ENCODE measurements around the gene DNAJA4. TPM values are rescaled to one million over a fixed set of nuclear protein-coding genes. Genes with fewer than 3 reads are reported as not detected.

Gene DNAJA4
- total and polyA plus RNA-seq, 2 donors, result 18.5 to 23.4 TPM

DNA sequence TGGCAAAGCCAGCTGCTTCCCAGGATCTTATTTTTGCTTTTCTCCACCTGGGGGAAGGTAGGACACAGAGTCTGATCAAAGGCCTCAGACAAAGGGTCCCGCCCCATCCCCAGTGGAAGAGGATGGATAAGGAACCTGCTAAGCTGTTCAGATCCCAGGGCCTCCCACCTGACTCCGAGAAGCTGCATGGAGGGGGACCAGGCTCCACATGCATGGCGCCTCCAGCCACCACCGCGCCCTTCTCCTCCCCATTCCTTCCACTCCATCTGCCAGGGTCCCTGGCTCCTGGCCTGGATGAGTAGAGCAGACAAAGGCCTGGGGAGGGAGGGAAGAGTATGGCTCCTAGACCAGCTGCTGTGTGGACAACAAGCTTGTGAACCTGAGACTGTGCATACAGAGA is 55.8 kb downstream of the DNAJA4 start:
- DNase-seq (ENCODE audit: extremely low spot score), result no peak
- Histone ChIP-seq H3K36me3 (ENCODE audit: insufficient read depth) (no peaks in the 10 kb centered on the region), H3K4me1 (ENCODE audit: insufficient read depth) (no peaks in the 10 kb centered on the region), H3K27ac (ENCODE audit: low read depth) (no peak overlapping the region), H3K4me3 (ENCODE audit: low read depth, low read length) (no peak overlapping the region)
- WGBS, result 97% methylated on average over 5 of the region's 5 CpGs

GRCh38 chr15:78321041-78321570 is 56.7 kb downstream of the DNAJA4 start:
- DNase-seq (ENCODE audit: extremely low spot score), result no peak
- H3K4me3 ChIP-seq (ENCODE audit: low read depth, low read length), result no peak overlapping the region
- no peak overlapping the region for H3K27ac ChIP-seq (ENCODE audit: low read depth)
- H3K4me1 ChIP-seq (ENCODE audit: insufficient read depth), result no peaks in the 10 kb centered on the region
- no peaks in the 10 kb centered on the region for H3K36me3 ChIP-seq (ENCODE audit: insufficient read depth)
- WGBS, result 76% methylated on average over 17 of the region's 17 CpGs

- no peaks in the 10 kb centered on the region for H3K36me3 ChIP-seq (ENCODE audit: insufficient read depth)
- H3K4me1 ChIP-seq (ENCODE audit: insufficient read depth), result no peaks in the 10 kb centered on the region
- 83% methylated on average over 4 of the region's 4 CpGs for WGBS
- DNase-seq (ENCODE audit: extremely low spot score), result no peak
- no peak overlapping the region for H3K27ac ChIP-seq (ENCODE audit: low read depth)
- no peak overlapping the region for H3K4me3 ChIP-seq (ENCODE audit: low read depth, low read length)
Measured at GRCh38 chr15:78321786-78322185, 57.4 kb downstream of the DNAJA4 start.

DNA sequence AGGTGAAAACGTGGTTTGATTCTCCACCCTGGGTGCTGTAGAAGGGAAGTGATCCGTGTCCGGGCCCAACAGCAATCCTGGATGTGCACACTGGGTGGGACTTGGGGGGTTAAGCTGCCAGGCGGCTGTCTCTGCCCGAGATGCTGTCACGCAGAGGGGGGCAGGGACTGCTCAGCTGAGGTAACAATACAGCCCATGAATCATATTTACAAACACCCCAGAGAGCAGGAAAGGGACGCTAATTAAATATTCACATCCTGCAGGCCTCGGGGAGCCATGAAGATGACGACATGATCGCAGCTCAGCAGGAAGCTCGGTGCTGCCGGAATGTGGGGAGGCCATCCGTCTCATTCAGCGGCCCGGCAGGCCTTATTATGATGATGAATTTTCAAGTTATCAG is 57.9 kb downstream of the DNAJA4 start:
- no peak overlapping the region for H3K27ac ChIP-seq (ENCODE audit: low read depth)
- H3K36me3 ChIP-seq (ENCODE audit: insufficient read depth), result no peaks in the 10 kb centered on the region
- DNase-seq (ENCODE audit: extremely low spot score), result no peak

GRCh38 chr15:78322724-78323521 is 58.6 kb downstream of the DNAJA4 start:
- no peaks in the 10 kb centered on the region for H3K36me3 ChIP-seq (ENCODE audit: insufficient read depth)
- H3K4me3 ChIP-seq (ENCODE audit: low read depth, low read length), result no peak overlapping the region
- no peak overlapping the region for H3K27ac ChIP-seq (ENCODE audit: low read depth)
- no peak for DNase-seq (ENCODE audit: extremely low spot score)
- 88% methylated on average over 19 of the region's 19 CpGs for WGBS
- no peaks in the 10 kb centered on the region for H3K4me1 ChIP-seq (ENCODE audit: insufficient read depth)

More for the DNA sequence above, 57.9 kb downstream of the DNAJA4 start:
- Histone ChIP-seq H3K4me1 (ENCODE audit: insufficient read depth) (no peaks in the 10 kb centered on the region), H3K4me3 (ENCODE audit: low read depth, low read length) (no peak overlapping the region)
- 48% methylated on average over 15 of the region's 15 CpGs for WGBS

- 86% methylated on average over 7 of the region's 7 CpGs for WGBS
- no peak for DNase-seq (ENCODE audit: extremely low spot score)
- Histone ChIP-seq H3K4me1 (ENCODE audit: insufficient read depth) (no peaks in the 10 kb centered on the region), H3K36me3 (ENCODE audit: insufficient read depth) (no peaks in the 10 kb centered on the region), H3K4me3 (ENCODE audit: low read depth, low read length) (no peak overlapping the region), H3K27ac (ENCODE audit: low read depth) (no peak overlapping the region)
Measured at GRCh38 chr15:78323693-78324092, 59.3 kb downstream of the DNAJA4 start.

- WGBS, result 92% methylated on average over 5 of the region's 5 CpGs
Measured at GRCh38 chr15:78324144-78324543, 59.8 kb downstream of the DNAJA4 start.

DNA sequence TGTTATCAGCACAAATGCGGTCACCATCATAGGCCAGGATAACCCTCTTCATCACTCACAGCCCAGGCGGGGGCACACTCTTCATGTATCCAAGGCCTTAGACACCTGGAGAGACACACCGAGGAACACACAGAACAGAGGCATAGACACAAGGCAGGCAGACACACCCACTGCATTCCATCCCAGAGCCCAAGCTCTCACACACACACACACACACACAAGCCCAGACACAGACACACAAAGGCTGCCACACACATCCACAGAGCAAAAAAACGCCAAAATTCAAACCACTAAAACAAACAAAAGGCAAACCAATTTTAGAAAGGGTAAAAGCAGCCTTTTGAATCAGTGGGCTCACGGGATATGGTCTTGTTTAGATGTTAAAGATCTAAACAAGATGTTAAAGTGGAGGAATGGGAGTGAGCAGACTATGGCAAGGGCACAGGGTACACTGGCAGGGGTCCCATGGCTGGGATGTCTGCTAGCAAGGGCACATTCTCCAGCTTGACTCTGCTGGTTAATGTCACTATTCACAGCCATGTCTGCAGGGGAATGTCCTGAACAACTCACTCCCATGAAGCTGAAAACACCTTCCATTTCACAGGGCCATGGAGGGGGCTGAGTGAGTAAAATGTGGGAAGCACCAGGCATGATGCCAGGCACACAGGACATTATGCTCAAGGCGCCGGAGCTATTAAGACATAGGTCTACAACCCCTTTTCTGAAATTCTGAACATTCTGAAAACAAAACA is 60.9 kb downstream of the DNAJA4 start:
- DNase-seq (ENCODE audit: extremely low spot score), result no peak
- H3K4me3 ChIP-seq (ENCODE audit: low read depth, low read length), result no peak overlapping the region
- no peaks in the 10 kb centered on the region for H3K4me1 ChIP-seq (ENCODE audit: insufficient read depth)
- no peaks in the 10 kb centered on the region for H3K36me3 ChIP-seq (ENCODE audit: insufficient read depth)
- 64% methylated on average over 7 of the region's 7 CpGs for WGBS
- H3K27ac ChIP-seq (ENCODE audit: low read depth), result no peak overlapping the region

More at GRCh38 chr15:78324144-78324543, 59.8 kb downstream of the DNAJA4 start:
- H3K4me1 ChIP-seq (ENCODE audit: insufficient read depth), result no peaks in the 10 kb centered on the region
- H3K27ac ChIP-seq (ENCODE audit: low read depth), result no peak overlapping the region
- DNase-seq (ENCODE audit: extremely low spot score), result no peak
- H3K36me3 ChIP-seq (ENCODE audit: insufficient read depth), result no peaks in the 10 kb centered on the region
- no peak overlapping the region for H3K4me3 ChIP-seq (ENCODE audit: low read depth, low read length)

GRCh38 chr15:78327466-78327865 is 63.1 kb downstream of the DNAJA4 start:
- Histone ChIP-seq H3K4me3 (ENCODE audit: low read depth, low read length) (no peak overlapping the region), H3K4me1 (ENCODE audit: insufficient read depth) (no peaks in the 10 kb centered on the region), H3K36me3 (ENCODE audit: insufficient read depth) (no peaks in the 10 kb centered on the region), H3K27ac (ENCODE audit: low read depth) (no peak overlapping the region)
- 35% methylated on average over 1 of the region's 1 CpG for WGBS
- DNase-seq (ENCODE audit: extremely low spot score), result no peak

DNA sequence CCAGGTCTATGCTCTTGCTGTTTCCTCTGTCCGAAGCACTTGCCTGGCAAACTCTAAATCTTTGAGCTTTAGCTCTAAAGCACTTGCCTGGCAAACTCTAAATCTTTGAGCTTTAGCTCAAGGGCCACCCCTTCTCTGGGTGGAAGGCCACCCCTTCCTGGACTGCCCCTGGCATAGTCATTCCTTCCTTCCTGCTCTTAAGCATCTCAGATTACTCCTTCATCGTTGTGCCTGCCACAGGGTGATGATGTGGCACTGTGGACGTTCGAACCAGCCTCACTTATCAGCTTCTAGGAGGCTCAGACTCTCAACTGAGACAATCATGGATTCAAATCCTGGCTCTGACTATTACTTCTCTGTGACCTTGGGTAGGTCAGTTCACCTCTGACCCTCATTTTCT is 65.3 kb downstream of the DNAJA4 start:
- Histone ChIP-seq H3K4me1 (ENCODE audit: insufficient read depth) (no peaks in the 10 kb centered on the region), H3K36me3 (ENCODE audit: insufficient read depth) (no peaks in the 10 kb centered on the region), H3K27ac (ENCODE audit: low read depth) (no peak overlapping the region), H3K4me3 (ENCODE audit: low read depth, low read length) (no peak overlapping the region)
- WGBS, result 57% methylated on average over 4 of the region's 4 CpGs
- no peak for DNase-seq (ENCODE audit: extremely low spot score)

Small RNA genes within 50 kb of the gene (small RNA-seq; reads per million reads assigned to genes)
- gene AC090607.5, result not detected

Other genes starting within 250 kb of the DNAJA4 start
- 55.0 TPM for gene TBC1D2B, start 186.9 kb upstream of the DNAJA4 start, total RNA-seq
- gene TBC1D2B, start 186.9 kb upstream of the DNAJA4 start, polyA plus RNA-seq, result 31.6 TPM
- gene SH2D7, start 172.0 kb upstream of the DNAJA4 start, total RNA-seq, result not detected
- gene SH2D7, start 172.0 kb upstream of the DNAJA4 start, polyA plus RNA-seq, result not detected
- gene CIB2, start 133.1 kb upstream of the DNAJA4 start, total RNA-seq, result 11.4 TPM
- gene CIB2, start 133.1 kb upstream of the DNAJA4 start, polyA plus RNA-seq, result 6.9 TPM
- 24.8 TPM for gene IDH3A, start 115.2 kb upstream of the DNAJA4 start, total RNA-seq
- gene IDH3A, start 115.2 kb upstream of the DNAJA4 start, polyA plus RNA-seq, result 39.4 TPM
- 1.1 TPM for gene ACSBG1, start 30.0 kb upstream of the DNAJA4 start, total RNA-seq
- gene ACSBG1, start 30.0 kb upstream of the DNAJA4 start, polyA plus RNA-seq, result 0.25 TPM
- 66.2 TPM for gene SKIC8, start 35.0 kb downstream of the DNAJA4 start, total RNA-seq
- 47.4 TPM for gene SKIC8, start 35.0 kb downstream of the DNAJA4 start, polyA plus RNA-seq
- gene CRABP1, start 75.8 kb downstream of the DNAJA4 start, total RNA-seq, result 5.9 TPM
- gene CRABP1, start 75.8 kb downstream of the DNAJA4 start, polyA plus RNA-seq, result 0.20 TPM
- 87.5 TPM for gene IREB2, start 173.7 kb downstream of the DNAJA4 start, total RNA-seq
- gene IREB2, start 173.7 kb downstream of the DNAJA4 start, polyA plus RNA-seq, result 16.4 TPM
- gene HYKK, start 243.0 kb downstream of the DNAJA4 start, total RNA-seq, result 7.1 TPM
- 4.8 TPM for gene HYKK, start 243.0 kb downstream of the DNAJA4 start, polyA plus RNA-seq

Data from urinary bladder (tissue), 4 donors.